BJ (cell line): ENCODE data around the gene TBC1D2. TPM values are rescaled to one million over a fixed set of nuclear protein-coding genes. Genes with fewer than 3 reads are reported as not detected.

Experiments
- CTCF ChIA-PET: fragments of 350-600 bp; formaldehyde crosslinking; extraction: SDS; loops from one replicate; lab custom pipeline; 2021; ENCODE audit warnings: antibody characterized with exemption, inconsistent platforms; lab: Yijun Ruan, JAX
- POLR2A ChIA-PET: fragments of 300-600 bp; sonication (Branson Sonifier 250); formaldehyde crosslinking; extraction: SDS; loops from one replicate; lab custom pipeline; 2021; ENCODE audit warnings: antibody characterized with exemption; lab: Charles Lee
- DNase-seq: peaks from one replicate; pipeline ENCODE4 v3.0.0-alpha.2; 2011; ENCODE audit warnings: low read depth
- H3K27me3 ChIP-seq: 2 replicates; pipeline ENCODE4 v1.6.0; 2011; ENCODE audit warnings: low read length; ENCODE audit not compliant: control insufficient read depth, insufficient read depth
- H3K36me3 ChIP-seq: 2 replicates; pipeline ENCODE4 v1.5.1; 2011; ENCODE audit warnings: low read length; ENCODE audit not compliant: control insufficient read depth, insufficient read depth
- H3K4me3 ChIP-seq: 2 replicates; pipeline ENCODE4 v1.5.1; 2011; ENCODE audit warnings: low read depth, mild to moderate bottlenecking, control low read depth, low read length
- CTCF ChIP-seq: IDR thresholded peaks from 2 replicates; pipeline ENCODE4 v1.5.1; 2011; ENCODE audit warnings: low read depth, mild to moderate bottlenecking, control low read depth, inconsistent platforms, low read length, moderate library complexity; ENCODE audit not compliant: insufficient read depth
- polyA plus RNA-seq: library from polyadenylated mRNA; depleted of rRNA; stranded (reverse); fragments of >200 nt; gene quantifications from 2 replicates; pipeline ENCODE4 v1.2.3, GENCODE V29; 2011

The TBC1D2 gene
- polyA plus RNA-seq, 1 experiment, result 70.3 TPM

GRCh38 chr9:98215271-98215670, 40.2 kb downstream of the TBC1D2 start:
- DNase-seq, result no peak
- POLR2A ChIA-PET, result no interaction called here
- H3K4me3 ChIP-seq, result no peak overlapping the region
- no peaks in the 10 kb centered on the region for H3K27me3 ChIP-seq
- peaks cover 30% of the 10 kb centered on the region for H3K36me3 ChIP-seq
- no peak for TF ChIP-seq CTCF
- CTCF ChIA-PET, result interaction anchor here (0.8 to 5.5 kb wide), 6 partner anchors 9 to 292 kb away, joined by 3 to 25 read pairs (median 4); partner anchors contain the start of gene TBC1D2

GRCh38 chr9:98214811-98215210, 40.6 kb downstream of the TBC1D2 start:
- no peak overlapping the region for H3K4me3 ChIP-seq
- DNase-seq, result no peak
- H3K27me3 ChIP-seq, result no peaks in the 10 kb centered on the region
- no peak for TF ChIP-seq CTCF
- POLR2A ChIA-PET, result no interaction called here
- H3K36me3 ChIP-seq, result peaks cover 29% of the 10 kb centered on the region
- CTCF ChIA-PET, result interaction anchor here (0.8 to 5.5 kb wide), 6 partner anchors 8 to 292 kb away, joined by 3 to 25 read pairs (median 4); partner anchors contain the start of gene TBC1D2

- ChIA-PET POLR2A (interaction anchor here (0.6 kb wide), 1 partner anchor 31 kb away, joined by 17 read pairs; no protein-coding TSS in a partner anchor), CTCF (interaction anchor here (1.3 to 2.3 kb wide), 2 partner anchors 10 to 53 kb away, joined by 3 to 14 read pairs; no protein-coding TSS in a partner anchor)
- TF ChIP-seq CTCF, result no peak
- no peak for DNase-seq
- H3K36me3 ChIP-seq, result peaks cover 34% of the 10 kb centered on the region
- no peak overlapping the region for H3K4me3 ChIP-seq
- H3K27me3 ChIP-seq, result no peaks in the 10 kb centered on the region
Measured at GRCh38 chr9:98211260-98211659, 44.2 kb downstream of the TBC1D2 start.

GRCh38 chr9:98210435-98210834, 45.0 kb downstream of the TBC1D2 start:
- H3K4me3 ChIP-seq, result no peak overlapping the region
- H3K36me3 ChIP-seq, result peaks cover 34% of the 10 kb centered on the region
- DNase-seq, result no peak
- no peak for TF ChIP-seq CTCF
- ChIA-PET CTCF (interaction anchor here (1.2 to 9.2 kb wide), 3 partner anchors 17 to 53 kb away, joined by 6 to 75 read pairs (median 14); partner anchors contain the start of gene TBC1D2), POLR2A (no interaction called here)
- no peaks in the 10 kb centered on the region for H3K27me3 ChIP-seq

- ChIA-PET POLR2A (no interaction called here), CTCF (interaction anchor here (0.7 to 9.2 kb wide), 5 partner anchors 12 to 1702 kb away, joined by 4 to 75 read pairs (median 26); partner anchors contain the start of gene TBC1D2)
- no peak for TF ChIP-seq CTCF
- no peak overlapping the region for H3K4me3 ChIP-seq
- H3K36me3 ChIP-seq, result peaks cover 33% of the 10 kb centered on the region
- no peaks in the 10 kb centered on the region for H3K27me3 ChIP-seq
- DNase-seq, result no peak
Measured at GRCh38 chr9:98209530-98209929, 45.9 kb downstream of the TBC1D2 start.
